Measurements from ENCODE around the gene CHP2. TPM values are rescaled to one million over a fixed set of nuclear protein-coding genes. Genes with fewer than 3 reads are reported as not detected.

Gene CHP2
- total RNA-seq (2022; extraction: Qiagen RNA extraction; ENCODE audit: low read depth) = not detected in 5 replicates

GRCh38 chr16:23754594-23755483 lies at the start of gene CHP2:
Gene CHP2 (plus strand): TSS chr16:23755026. CDS start chr16:23755050, 24 bp downstream.

GRCh38 chr16:23712976-23713375 lies 41.9 kb upstream of the CHP2 start, which contains the start of gene ERN2:
Gene ERN2 (minus strand): TSS chr16:23713222. CDS start chr16:23713187, 35 bp downstream.

Other genes starting within 250 kb of the CHP2 start
- gene GGA2, start 244.5 kb upstream of the CHP2 start, total RNA-seq (2022; extraction: Qiagen RNA extraction; ENCODE audit: low read depth) = 20.7 to 31.0 TPM (median 27.5 TPM) in 5 replicates
- 19.3 to 37.0 TPM (median 30.6 TPM) in 5 replicates for gene EARS2, start 197.7 kb upstream of the CHP2 start, total RNA-seq (2022; extraction: Qiagen RNA extraction; ENCODE audit: low read depth)
- 32.6 to 69.2 TPM (median 54.2 TPM) in 5 replicates for gene UBFD1, start 197.3 kb upstream of the CHP2 start, total RNA-seq (2022; extraction: Qiagen RNA extraction; ENCODE audit: low read depth)
- 138 to 194 TPM (median 173 TPM) in 5 replicates for gene NDUFAB1, start 158.7 kb upstream of the CHP2 start, total RNA-seq (2022; extraction: Qiagen RNA extraction; ENCODE audit: low read depth)
- 9.6 to 13.3 TPM (median 10.5 TPM) in 5 replicates for gene PALB2, start 113.7 kb upstream of the CHP2 start, total RNA-seq (2022; extraction: Qiagen RNA extraction; ENCODE audit: low read depth)
- 68.4 to 82.1 TPM (median 72.7 TPM) in 5 replicates for gene DCTN5, start 113.6 kb upstream of the CHP2 start, total RNA-seq (2022; extraction: Qiagen RNA extraction; ENCODE audit: low read depth)
- gene PLK1, start 76.1 kb upstream of the CHP2 start, total RNA-seq (2022; extraction: Qiagen RNA extraction; ENCODE audit: low read depth) = 160 to 173 TPM (median 168 TPM) in 5 replicates
- 0.20 TPM in 1 of 5 replicates, not detected in the others for gene ERN2, start 41.8 kb upstream of the CHP2 start, total RNA-seq (2022; extraction: Qiagen RNA extraction; ENCODE audit: low read depth)
- gene PRKCB, start 81.0 kb downstream of the CHP2 start, total RNA-seq (2022; extraction: Qiagen RNA extraction; ENCODE audit: low read depth) = 0.20 to 0.41 TPM (median 0.25 TPM) in 5 replicates

All from A549 treated with ZK216348 at 1 μM for 4 hours (cell line).